Testis (tissue), 2 donors: ENCODE data around the gene PAM16.

Experiments used
- CTCF ChIP-seq, 3 experiments: fragments of 450-650 bp in 2 of 3; fragments of 200-600 bp in 1 of 3; sonication (generic) in 1 of 3; IDR thresholded peaks; one replicate each; pipeline ENCODE4 v1.5.1; 2016 to 2019; ENCODE audit warnings: antibody characterized with exemption in 3 of 3, mild to moderate bottlenecking in 2 of 3, moderate library complexity in 1 of 3
- POLR2A ChIP-seq: fragments of 450-650 bp; IDR thresholded peaks from one replicate; pipeline ENCODE4 v1.6.1; 2017; ENCODE audit warnings: antibody characterized with exemption, mild to moderate bottlenecking, moderate library complexity

GRCh38 chr16:4344983-4345835 is 5.9 kb downstream of the PAM16 start:
- TF ChIP-seq CTCF (IDR thresholded peaks at IDR 0.05) (no peak), POLR2A (no peak)
